GM21576 (cell line): Measurements from ENCODE around the gene HRH3.
A peak's percentile ranks its signal among the peaks of the same experiment; 100 is the strongest.

Experiments used
- ATAC-seq: cut with Tn5 transposase; IDR thresholded peaks from one replicate; pipeline ENCODE4 v1.9.1; 2021; ENCODE audit warnings: mild to moderate bottlenecking, moderate library complexity; ENCODE audit not compliant: unreplicated experiment

The HRH3 gene

DNA sequence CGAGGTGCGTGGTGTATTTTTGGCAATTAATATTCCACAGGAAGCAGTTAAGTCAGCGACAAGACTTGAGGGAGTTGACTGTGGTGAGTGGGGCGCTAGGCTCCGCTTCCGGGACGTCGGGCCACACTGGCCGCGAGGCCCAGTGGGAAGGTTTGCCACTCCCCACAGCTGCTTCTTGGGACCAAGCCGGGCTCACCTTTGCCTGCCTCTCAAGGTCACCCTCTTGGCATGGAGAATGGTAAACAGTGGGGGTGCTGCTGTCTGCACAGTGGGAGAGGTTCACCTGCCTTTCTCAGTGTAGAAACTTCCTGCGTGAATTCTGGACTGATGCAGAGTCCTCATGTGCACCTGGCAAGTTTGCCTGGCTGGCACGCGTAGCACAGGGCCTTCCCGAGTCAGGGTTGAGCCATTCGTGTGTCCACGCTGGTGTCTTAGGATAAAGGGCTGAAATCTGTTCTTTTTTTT lies 24.6 kb upstream of the HRH3 start:
- no peak for ATAC-seq

DNA sequence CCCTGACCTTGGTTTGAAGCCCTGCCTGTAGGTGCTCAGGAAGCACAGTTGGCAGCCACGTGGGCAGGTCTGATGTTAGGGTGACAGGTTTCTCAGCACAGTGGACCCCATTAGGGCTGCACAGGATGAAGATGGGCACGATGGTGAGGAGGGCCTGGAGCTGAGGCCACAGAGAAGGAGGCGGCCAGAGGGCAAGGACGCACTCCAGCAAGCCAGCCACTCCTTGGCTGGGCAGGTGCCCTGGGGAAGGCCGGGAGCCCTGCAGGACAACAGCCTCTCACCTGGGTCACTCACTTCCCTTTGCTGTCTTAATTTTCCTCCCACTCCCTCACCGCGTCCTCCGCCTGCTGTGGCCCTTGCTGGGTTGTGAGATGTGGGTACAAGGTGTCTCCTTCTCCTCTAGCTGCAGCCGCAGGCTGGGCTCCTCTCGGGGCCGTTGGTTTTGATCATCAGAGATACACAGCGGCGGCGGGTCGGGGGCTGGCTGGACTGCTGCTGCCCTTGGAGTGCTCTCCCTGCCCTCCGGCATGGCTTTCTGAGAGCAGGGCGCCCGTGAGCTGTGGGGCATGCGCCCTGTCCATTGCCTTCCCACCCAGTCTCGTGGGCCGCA lies 23.9 kb upstream of the HRH3 start:
- ATAC-seq: no peak

DNA sequence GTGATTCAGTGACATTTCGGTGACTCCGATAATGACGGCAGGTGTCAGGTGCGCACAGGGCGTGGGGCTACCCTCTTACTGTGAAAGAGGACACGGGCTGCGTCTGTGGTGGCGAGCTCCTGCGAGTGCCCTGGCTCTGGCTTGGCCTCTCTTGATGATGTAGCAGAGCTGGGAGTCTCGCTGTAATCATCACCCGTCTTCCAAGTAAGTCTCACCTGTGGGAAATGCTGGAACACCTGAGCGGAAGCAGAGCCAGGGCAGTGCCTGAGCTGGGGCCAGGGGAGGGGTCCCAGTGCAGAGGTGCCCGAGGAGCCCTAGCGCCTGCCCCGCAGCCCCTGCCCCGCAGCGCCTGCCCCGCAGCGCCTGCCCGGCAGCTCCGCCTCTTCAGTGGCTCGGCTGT lies 23.0 kb upstream of the HRH3 start:
- no peak for ATAC-seq

DNA sequence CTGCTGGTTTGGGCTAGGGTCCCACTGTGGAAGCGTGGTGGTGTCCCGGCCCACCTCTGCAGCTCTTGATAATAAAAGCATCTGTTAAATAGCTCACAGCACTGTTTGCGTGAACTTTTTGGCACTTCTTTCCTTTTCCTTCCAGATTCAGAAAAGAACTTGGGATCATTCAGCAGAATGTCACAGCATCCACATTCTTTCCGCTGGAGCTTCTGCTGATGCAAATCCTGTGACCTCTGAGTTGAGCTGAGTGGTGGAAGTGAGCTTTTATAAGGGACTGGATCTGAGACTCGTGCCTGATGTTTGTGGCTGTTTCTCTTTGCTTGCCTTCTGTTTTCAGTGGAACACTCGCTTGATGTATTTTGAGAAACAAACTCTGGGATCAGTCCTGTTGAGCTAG lies 22.1 kb upstream of the HRH3 start:
- ATAC-seq: no peak

DNA sequence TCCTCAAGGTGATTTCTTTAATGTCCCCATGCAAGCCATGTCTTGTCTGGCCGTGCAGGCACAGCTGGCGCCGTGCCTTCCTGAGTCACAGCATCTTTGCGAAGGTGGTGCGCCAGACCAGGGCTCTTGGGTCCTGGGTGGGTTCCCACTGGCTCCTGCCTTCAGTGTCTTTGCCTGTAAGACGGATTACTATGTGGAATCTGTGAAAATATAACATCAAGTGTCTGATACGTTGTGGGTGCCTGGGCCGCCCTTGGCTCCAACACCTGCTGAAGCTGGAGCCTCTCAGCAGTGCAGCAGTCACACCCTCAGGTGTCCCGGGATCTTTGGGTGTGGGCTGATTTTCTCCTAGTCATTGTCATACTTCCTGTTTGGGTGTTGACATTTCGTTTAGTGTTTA lies 21.4 kb upstream of the HRH3 start:
- ATAC-seq: no peak

DNA sequence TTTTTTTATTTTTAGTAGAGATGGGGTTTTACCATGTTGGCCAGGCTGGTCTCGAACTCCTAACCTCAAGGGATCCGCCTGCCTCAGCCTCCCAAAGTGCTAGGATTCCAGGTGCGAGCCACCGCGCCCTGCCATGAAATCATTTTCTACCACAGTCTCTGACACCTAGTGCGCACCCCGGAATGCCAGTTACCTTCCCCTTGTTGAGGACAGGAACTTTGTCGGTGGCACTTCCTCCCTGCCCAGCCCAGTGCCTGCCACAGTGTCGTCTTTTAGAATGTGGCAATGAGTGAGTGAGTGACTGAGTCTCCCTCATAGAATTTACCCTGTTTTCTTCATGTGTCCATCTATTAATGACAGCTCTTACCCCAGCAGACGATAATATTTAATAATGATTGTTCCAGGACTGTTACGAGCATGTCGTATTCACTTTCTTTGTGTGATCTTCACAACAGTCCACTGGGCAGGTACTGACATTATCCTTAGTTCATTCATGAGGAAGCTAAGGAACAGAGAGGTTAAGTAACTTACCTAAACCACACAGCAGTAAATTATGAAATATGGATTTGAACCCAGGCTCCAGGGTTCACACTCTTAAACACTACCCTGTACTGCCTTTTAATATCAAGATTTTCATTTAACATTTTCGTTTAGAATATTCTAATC lies 20.1 kb upstream of the HRH3 start:
- no peak for ATAC-seq

DNA sequence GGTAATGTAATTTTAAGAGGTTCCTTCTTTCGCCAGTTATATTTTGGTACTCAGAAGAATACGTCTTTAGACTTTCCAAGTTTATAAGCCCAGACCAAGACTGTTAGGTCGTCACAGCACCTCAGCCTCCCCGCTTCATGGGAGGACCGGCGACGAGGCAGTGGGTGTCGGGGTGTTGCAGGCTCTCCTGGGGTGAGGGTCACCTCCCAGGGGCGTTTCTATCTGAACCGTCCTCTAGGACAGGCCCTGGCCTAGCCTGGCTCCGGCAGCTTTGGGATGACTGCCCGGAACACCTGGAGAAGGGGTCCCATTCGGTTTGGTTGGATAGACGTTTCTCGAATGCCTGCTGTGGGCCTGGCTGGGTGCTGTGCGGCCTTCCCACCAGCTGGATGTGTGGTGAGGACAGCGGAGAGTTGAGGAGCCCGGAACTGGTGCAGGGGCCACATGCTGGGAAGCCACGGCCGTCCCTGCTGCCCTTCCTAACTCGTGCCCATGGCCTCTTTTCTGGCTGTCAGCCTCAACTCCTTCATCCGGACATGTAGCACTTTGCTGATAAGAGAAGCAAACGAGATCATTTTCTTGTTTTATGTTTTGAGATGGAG lies 19.3 kb upstream of the HRH3 start:
- no peak for ATAC-seq

DNA sequence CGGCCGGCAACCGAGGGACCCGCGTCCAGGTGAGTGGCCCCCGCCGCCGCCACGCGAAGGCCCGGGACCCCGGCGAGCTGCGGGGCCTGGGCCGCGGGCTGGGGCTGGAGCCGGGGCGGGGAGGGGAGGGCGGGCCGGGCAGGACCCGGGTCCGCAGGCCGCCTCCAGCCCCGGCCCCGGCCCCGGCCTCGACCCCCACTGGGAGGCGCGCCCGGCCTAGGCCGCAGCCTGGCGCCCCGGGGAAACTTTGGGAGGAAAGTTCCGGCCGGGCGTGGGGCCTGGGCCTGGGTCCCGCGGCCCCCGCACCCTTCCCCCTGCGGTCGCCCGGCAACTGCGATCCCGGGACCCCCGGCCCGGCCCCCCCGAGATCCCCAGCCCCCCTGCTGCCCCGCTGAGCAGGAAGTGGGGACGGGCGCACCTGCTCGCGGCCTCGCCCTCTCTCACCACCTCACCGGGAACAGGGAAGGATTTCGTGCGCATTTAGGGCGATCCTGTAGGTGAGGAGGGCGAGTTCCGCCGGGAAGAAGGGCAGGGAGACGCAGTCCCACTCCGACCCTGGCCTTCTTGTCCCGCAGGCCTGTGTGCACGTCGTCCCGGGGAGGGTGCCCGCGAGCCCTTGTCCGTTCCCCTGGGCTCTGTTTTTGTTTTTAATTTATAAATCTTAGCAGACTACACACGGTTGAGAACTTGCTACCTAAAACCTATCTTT lies 18.6 kb upstream of the HRH3 start:
- no peak for ATAC-seq

DNA sequence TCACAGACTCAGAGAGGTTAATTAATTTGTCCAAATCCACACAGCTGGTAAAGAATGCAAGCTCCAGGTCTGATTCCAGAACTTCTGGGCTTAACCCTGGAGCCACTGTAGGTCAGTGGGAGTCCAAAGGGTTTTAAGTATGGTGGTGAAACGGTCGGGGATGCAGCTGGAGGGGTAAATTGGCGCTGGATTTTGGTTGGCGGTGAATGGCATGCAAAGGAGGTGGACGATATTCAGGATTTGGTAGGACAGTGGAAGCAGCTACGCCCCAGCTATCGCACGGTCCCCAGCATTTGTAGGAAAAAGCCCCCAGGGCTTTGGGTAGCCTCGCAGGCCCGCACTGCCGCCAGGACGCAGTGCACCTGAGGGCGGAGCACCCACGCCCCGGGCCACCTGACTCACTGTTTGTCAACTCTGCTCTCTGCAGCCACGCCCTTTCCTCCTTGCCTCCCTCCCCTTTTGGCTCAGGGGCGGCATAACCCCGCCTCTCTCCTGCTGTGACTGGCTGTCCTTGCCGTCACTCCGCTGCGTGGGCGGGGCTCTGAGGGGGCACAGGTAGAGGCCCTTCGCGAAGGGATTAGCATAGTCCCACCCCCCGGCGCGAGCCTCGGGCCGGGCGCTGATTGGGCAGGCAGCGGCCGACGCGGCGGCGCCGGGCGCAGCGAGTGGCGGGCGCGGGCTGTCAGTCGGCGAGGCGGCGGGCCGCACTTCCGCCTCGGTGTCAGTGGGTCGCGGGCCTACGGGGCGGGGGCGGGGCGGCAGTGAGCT lies 17.9 kb upstream of the HRH3 start, which contains the start of gene OSBPL2:
TSS of gene OSBPL2 (plus strand) at position 721 of the 768 bp plus-strand sequence. CDS start 17,664 bp downstream, outside the sequence.
- peak; percentile 97 for ATAC-seq

DNA sequence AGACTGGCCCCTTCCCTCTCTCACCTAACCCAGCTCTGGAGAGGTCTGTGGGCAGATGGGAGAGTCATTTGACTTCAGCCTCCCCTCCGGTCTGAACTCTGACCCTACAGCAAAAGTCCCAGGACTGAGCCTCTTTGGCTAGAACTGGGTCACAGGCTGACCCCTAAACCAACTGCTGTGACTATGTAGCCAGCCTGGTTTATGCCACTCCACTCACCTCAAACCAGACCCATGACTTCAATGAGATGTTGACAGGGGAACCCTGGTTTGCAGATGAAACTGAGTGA lies 17.4 kb upstream of the HRH3 start:
- ATAC-seq: no peak

DNA sequence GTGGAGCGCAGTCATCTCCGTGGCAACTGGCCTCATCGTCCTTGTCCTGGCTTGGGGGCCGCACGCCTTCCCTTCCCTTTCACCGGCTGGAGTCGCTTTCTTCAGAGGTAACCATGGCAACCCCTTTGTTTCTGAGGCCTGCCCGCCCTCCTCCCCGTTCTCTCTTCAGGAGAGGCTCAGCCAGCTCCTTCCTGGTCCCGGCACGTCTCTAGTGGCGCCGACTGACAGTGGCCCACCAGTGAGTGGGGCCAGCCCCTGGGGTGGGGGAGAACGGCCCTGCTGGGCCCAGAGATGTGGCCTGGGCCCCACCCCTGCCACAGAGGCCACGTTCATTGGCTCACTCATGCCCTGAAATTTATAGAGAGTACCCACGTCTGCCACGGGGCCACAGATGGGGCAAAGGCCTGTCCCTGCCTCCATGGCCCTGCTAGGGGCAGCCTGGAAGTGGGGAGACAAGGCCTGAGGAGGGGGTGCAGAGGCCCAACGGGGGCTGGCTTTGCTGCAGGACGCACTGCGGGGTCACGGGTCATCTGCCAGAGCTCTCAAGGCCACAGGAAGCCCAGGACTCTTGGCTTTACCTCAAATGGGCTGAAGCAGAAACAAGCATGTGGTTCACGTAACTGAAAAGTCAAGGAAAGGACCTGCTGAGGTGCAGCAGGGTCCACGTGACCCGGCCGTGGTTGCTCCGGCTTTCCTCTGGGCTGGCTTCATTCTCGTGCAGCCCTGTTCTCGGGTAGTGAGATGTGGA lies 16.9 kb upstream of the HRH3 start:
- ATAC-seq: no peak

DNA sequence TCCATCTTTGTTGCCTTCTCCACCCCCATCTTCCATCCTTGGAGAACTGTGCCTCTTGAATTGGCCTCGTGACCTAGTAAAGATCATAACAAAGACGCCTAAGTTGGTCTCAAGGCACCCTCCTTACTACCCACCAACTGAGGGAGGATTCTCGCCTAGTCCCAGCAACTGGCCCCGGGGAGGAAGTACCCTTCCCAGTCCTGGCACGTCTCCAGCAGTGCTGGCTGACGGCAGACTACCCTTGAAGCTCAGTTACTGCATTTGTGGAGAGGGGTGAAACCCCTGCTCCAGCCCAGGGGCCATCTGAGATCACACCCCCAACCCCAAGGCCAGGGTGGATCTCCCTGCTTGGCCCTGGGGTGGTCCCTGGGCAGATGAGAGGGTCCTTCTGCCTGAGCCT lies 16.1 kb upstream of the HRH3 start:
- ATAC-seq: no peak

DNA sequence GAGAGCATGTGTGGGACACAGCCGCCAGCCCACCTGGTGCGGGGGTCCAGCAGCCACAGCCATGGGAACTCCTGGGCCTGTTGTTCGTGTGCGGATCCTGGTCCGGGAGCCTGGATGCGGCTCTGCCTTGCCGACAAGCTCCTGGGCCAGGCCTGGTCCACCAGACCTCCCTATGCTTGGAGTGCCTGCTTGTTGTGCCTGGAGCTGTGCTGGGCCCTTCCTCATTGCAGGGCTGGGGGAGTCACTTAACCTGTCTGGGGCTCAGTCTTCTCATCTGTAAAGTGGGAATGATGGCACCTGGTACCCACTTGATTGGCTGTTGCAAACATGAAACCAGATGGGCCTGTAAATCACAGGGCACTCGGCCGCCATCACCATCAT lies 15.7 kb upstream of the HRH3 start:
- no peak for ATAC-seq

DNA sequence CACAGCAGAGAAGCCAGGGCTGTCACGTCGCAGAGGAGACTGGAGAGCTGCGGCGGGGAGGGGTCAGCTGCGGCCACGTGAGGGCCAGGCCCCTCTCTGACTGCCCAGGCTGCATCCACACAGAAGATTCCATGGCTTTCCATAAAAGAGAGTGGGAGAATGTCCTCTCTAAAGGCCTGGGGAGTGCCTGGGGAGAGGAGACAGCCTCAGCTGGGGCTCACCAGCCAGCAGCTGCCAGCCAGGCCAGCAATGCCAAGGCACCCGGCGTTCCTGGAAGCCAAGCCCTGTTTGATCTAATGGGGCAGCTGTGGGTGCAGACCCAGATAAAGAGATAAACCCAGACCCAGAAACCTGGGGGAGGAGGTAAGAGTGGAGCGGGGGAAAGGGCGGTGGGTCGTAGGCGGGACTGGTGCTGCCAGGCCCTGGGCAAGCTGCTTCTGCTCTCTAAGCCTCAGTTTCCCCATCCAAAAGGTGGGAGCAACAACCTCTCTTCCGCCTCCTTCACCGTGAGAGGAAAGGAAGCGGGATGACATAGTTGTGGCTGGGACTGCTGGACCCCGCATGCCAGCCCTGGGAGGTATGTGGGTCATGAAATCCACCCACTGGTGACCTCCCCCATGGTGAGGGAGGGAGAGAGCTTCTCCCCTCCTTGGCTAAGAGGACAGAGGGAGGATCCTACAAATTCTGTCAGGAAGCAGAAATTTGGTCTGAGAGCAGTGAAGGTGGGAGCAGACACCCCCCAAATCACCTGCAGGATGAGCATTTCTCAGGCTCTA lies 15.1 kb upstream of the HRH3 start:
- ATAC-seq: no peak

DNA sequence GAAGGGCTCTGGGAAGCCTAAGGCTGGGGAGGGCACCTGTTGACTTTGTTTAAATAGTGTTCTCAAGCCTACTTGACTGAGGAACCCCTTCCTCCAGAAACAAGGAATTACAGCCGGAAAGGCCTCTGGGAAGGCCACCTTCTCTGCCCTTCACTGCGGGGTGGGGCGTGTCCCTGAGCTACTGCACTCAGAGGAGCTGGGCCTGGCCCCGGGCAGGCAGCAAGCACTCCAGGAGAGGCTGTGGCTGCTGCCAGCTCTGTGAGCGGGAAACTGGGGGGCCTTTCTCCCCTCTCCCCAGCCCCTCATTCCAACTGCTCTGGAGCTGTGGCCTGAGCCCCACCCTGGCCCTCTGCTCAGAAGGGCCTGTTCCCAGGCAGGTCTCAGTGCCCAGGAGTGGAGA lies 14.3 kb upstream of the HRH3 start:
- ATAC-seq: no peak

DNA sequence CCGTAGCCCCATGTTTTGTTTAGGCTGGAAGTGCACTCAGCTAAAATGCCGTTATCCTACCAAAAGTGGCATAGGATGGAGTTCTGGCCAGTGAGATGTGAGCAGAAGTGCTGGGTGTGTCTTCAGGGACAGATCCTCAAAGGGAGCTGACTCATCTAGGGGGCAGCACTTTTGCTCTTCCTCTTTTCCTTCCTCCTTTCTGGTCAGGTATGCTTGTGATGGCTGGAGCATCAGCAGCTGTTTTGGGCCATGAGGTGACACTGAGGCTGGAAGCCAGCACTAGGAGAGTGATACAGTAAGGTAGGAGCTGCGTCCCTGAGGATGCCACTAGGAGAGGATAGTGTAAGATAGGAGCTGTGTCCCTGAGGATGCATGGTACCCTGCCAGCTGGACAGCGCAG lies 13.6 kb upstream of the HRH3 start:
- no peak for ATAC-seq

DNA sequence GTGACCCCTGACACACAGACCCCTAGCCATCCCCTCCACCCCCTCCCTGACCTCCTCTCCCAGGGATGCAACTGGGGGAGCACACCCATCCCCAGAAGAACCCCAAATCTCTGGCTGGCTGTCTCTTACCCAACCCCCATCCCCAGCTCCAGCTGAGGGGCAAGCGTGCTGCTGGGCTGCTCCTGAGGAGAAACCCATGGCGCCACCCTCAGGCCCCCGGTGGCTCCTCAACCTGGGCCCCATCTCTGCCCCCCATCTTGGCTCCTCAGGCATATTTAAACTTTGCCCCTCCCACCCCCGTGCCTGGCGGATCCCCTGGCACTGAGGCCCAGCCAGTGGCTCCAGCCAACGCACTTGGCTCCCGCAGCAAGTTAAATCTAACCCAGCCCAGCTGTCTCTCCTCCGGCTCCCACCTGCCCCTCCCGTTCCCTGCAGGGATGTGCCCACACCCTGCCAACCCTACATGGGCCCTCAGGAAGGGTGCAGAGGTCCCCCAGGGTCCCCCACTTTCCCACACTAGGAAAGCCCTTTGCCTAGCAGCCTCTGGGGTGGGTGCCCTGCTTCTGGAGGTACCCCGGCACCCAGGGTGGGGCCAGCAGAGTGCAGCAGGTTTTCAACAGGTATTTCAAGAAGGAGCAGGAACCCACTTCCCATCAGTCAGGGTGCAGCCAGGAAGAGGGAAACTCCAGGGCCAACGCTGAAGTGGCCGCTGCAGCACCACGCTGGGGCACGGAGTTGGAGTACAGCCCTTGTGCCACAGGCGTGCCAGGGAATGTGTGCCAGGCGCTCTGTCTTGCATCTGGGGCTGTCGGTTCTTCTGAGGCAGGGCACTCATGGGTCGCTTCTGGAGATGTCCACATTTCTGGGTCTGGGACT lies 12.9 kb upstream of the HRH3 start:
- no peak for ATAC-seq

DNA sequence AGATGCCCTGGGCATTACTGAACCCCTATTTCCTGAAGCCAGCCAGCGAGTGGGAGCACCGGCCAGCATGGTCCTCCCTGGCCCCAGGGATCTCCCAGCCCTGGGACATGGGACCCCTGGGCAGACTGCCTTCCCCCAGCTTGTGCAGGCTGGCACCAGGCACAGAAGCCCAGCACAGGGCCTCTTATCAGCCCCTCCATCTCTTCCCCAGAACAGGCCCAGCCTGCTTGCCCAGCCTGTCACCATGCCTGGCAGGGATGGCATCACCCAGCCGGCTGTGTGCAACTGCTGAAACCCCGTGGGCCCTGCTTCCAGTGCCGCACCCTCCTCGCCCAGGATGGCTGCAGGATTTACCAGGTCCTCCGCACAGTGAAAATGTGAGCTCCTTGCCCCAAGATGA lies 12.1 kb upstream of the HRH3 start:
- no peak for ATAC-seq

DNA sequence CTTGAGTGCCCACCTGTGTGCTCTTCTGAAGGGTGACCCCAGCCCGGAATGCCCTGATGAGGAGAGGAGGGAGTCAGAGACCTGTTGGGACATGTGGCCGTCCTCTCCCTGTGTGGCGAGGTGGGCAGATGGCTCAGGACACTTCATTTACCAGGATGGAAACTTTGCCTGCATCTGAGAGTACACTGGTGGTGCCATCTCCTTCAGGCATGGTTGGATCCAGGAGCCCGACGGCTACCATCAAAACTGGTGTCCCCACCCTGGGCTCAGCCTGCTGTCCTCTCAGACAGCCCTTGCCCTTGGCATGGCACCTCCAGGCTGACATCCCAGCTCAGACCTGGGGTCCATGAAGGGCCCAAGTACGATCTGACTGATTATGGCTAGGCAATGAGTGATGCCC lies 11.2 kb upstream of the HRH3 start:
- no peak for ATAC-seq
